K562 (cell line): ENCODE data around the gene UNKL. TPM values are rescaled to one million over a fixed set of nuclear protein-coding genes. Genes with fewer than 3 reads are reported as not detected.
A peak's percentile ranks its signal among the peaks of the same experiment; 100 is the strongest.

ENCODE experiments used
- BRF1 ChIP-seq: IDR thresholded peaks from 3 replicates; pipeline ENCODE4 v1.6.1; 2011; ENCODE audit warnings: borderline replicate concordance, mild to moderate bottlenecking; ENCODE audit not compliant: insufficient read length; ENCODE audit errors: extremely low read depth
- BRF2 ChIP-seq: IDR thresholded peaks from 3 replicates; pipeline ENCODE4 v1.6.1; 2011; ENCODE audit warnings: borderline replicate concordance, mild to moderate bottlenecking; ENCODE audit not compliant: insufficient read length, insufficient read depth
- CEBPG ChIP-seq, 3 experiments: fragments of 200-800 bp in 1 of 3; sonication (Bioruptor generic) in 1 of 3; sonication (generic) in 1 of 3; formaldehyde crosslinking in 1 of 3; IDR thresholded peaks in 2 of 3; conservative IDR thresholded peaks in 1 of 3; 2 replicates each; pipeline versions ENCODE4 v1.6.1 to v1.8.0; 2016 to 2022; ENCODE audit warnings: missing compliant biosample characterization in 2 of 3, missing genetic modification characterization in 2 of 3, mild to moderate bottlenecking in 1 of 3, missing genetic modification reagents in 1 of 3
- EHMT2 ChIP-seq: fragments of 450-650 bp; IDR thresholded peaks from 2 replicates; pipeline ENCODE4 v1.6.1; 2018; ENCODE audit warnings: antibody characterized with exemption
- MTA3 ChIP-seq: fragments of 450-650 bp; formaldehyde crosslinking; IDR thresholded peaks from 2 replicates; pipeline ENCODE4 v1.6.1; 2017; ENCODE audit warnings: mild to moderate bottlenecking, borderline replicate concordance
- NBN ChIP-seq: fragments of 450-650 bp; IDR thresholded peaks from 2 replicates; pipeline ENCODE4 v1.6.1; 2016; ENCODE audit warnings: low read depth, mild to moderate bottlenecking
- NFE2L1 ChIP-seq: fragments of 450-650 bp; IDR thresholded peaks from 2 replicates; pipeline ENCODE4 v1.6.1; 2016; ENCODE audit warnings: missing genetic modification characterization, low read depth, mild to moderate bottlenecking, missing compliant biosample characterization, moderate library complexity, borderline replicate concordance
- NFYB ChIP-seq: IDR thresholded peaks from 2 replicates; pipeline ENCODE4 v1.6.1; 2011; ENCODE audit warnings: mild to moderate bottlenecking, moderate library complexity; ENCODE audit not compliant: insufficient read length; ENCODE audit errors: extremely low read depth
- PHF20 ChIP-seq: fragments of 450-650 bp; IDR thresholded peaks from 2 replicates; pipeline ENCODE4 v1.6.1; 2018; ENCODE audit not compliant: partially characterized antibody
- SMARCE1 ChIP-seq: fragments of 450-650 bp; IDR thresholded peaks from 2 replicates; pipeline ENCODE4 v1.7.1; 2016; ENCODE audit warnings: mild to moderate bottlenecking
- SP1 ChIP-seq: sonication (generic); formaldehyde crosslinking; IDR thresholded peaks from 2 replicates; pipeline ENCODE4 v1.8.1; 2022; ENCODE audit warnings: mild to moderate bottlenecking, missing genetic modification reagents
- STAT5A ChIP-seq: IDR thresholded peaks from 2 replicates; pipeline ENCODE4 v1.6.1; 2012; ENCODE audit warnings: low read length, inconsistent platforms, borderline replicate concordance
- TAF9B ChIP-seq: fragments of 450-650 bp; IDR thresholded peaks from 2 replicates; pipeline ENCODE4 v1.6.1; 2018; ENCODE audit warnings: mild to moderate bottlenecking; ENCODE audit not compliant: partially characterized antibody
- ZFPM2 ChIP-seq: fragments of 250-450 bp; sonication (Bioruptor Pico); IDR thresholded peaks from 2 replicates; pipeline ENCODE4 v1.5.1; 2022; ENCODE audit warnings: mild to moderate bottlenecking
- ZNF174 ChIP-seq: fragments of 250-450 bp; sonication (Bioruptor Pico); IDR thresholded peaks from 2 replicates; pipeline ENCODE4 v1.4.0; 2020; ENCODE audit warnings: mild to moderate bottlenecking
- ZNF589 ChIP-seq: fragments of 200-800 bp; sonication (Bioruptor generic); IDR thresholded peaks from 2 replicates; pipeline ENCODE4 v1.6.1; 2016; ENCODE audit warnings: low read depth, missing genetic modification characterization, missing compliant biosample characterization
- ZNF717 ChIP-seq: fragments of 250-450 bp; sonication (Bioruptor Pico); IDR thresholded peaks from 2 replicates; pipeline ENCODE4 v1.5.0; 2021
- polyA plus RNA-seq, 8 experiments: library from polyadenylated mRNA; depleted of rRNA in 4 of 8; stranded (reverse) in 5 of 8; unstranded in 3 of 8; fragments of >200 nt; fragmentation: Nextera tagmentation in 2 of 8; fragmentation: Illumina TruSeq in 1 of 8; extraction: Ambion mirVana in 2 of 8; extraction: Trizol in 1 of 8; gene quantifications; 2 replicates each; pipeline versions ENCODE4 v1.2.1 to v1.2.3, GENCODE V29; 2011 to 2014; ENCODE audit warnings: inconsistent platforms in 1 of 8, missing spikeins in 1 of 8
- total RNA-seq, 7 experiments: library from RNA; depleted of rRNA in 6 of 7; stranded (reverse); fragments of >200 nt in 6 of 7; fragmentation: Illumina TruSeq in 2 of 7; extraction: Trizol in 2 of 7; gene quantifications; 2 replicates each; pipeline versions ENCODE4 v1.2.1 to v1.2.3, GENCODE V29; 2011 to 2021; ENCODE audit warnings: low replicate concordance in 1 of 7
- TF ChIP-seq, protein P1 (sequence below): sonication (generic); formaldehyde crosslinking; IDR thresholded peaks from 2 replicates; pipeline ENCODE4 v1.8.1; 2023; ENCODE audit warnings: missing genetic modification reagents, mild to moderate bottlenecking, borderline replicate concordance
- TF ChIP-seq, protein P2 (sequence below): fragments of 200-800 bp; sonication (Bioruptor generic); IDR thresholded peaks from 2 replicates; pipeline ENCODE4 v1.6.1; 2017; ENCODE audit warnings: missing genetic modification characterization, missing compliant biosample characterization

Gene UNKL
- total and polyA plus RNA-seq, 9 of the 15 experiments (the other 6 are each of a cell fraction or from before 2014, with no cell fraction given): 0.37 to 30.2 (median 5.1) TPM

GRCh38 chr16:1342526-1343427, 71.7 kb downstream of the UNKL start (continued):
- TF ChIP-seq ZFPM2 (CRISPR knock-in tag): no peak
- TF ChIP-seq BRF2: no peak
- TF ChIP-seq, protein P1, sequence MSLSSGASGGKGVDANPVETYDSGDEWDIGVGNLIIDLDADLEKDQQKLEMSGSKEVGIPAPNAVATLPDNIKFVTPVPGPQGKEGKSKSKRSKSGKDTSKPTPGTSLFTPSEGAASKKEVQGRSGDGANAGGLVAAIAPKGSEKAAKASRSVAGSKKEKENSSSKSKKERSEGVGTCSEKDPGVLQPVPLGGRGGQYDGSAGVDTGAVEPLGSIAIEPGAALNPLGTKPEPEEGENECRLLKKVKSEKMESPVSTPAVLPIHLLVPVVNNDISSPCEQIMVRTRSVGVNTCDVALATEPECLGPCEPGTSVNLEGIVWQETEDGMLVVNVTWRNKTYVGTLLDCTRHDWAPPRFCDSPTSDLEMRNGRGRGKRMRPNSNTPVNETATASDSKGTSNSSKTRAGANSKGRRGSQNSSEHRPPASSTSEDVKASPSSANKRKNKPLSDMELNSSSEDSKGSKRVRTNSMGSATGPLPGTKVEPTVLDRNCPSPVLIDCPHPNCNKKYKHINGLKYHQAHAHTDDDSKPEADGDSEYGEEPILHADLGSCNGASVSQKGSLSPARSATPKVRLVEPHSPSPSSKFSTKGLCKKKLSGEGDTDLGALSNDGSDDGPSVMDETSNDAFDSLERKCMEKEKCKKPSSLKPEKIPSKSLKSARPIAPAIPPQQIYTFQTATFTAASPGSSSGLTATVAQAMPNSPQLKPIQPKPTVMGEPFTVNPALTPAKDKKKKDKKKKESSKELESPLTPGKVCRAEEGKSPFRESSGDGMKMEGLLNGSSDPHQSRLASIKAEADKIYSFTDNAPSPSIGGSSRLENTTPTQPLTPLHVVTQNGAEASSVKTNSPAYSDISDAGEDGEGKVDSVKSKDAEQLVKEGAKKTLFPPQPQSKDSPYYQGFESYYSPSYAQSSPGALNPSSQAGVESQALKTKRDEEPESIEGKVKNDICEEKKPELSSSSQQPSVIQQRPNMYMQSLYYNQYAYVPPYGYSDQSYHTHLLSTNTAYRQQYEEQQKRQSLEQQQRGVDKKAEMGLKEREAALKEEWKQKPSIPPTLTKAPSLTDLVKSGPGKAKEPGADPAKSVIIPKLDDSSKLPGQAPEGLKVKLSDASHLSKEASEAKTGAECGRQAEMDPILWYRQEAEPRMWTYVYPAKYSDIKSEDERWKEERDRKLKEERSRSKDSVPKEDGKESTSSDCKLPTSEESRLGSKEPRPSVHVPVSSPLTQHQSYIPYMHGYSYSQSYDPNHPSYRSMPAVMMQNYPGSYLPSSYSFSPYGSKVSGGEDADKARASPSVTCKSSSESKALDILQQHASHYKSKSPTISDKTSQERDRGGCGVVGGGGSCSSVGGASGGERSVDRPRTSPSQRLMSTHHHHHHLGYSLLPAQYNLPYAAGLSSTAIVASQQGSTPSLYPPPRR (CRISPR knock-in tag): no peak
- no peak for TF ChIP-seq EHMT2
- no peak for TF ChIP-seq TAF9B
- no peak for TF ChIP-seq MTA3
- TF ChIP-seq STAT5A: no peak
- no peak for TF ChIP-seq ZNF174 (CRISPR knock-in tag)
- TF ChIP-seq BRF1: no peak
- TF ChIP-seq SP1 (CRISPR knock-in tag): peak; percentile 100
- no peak for TF ChIP-seq NBN
- TF ChIP-seq ZNF717: no peak
- TF ChIP-seq SMARCE1: no peak
- no peak for TF ChIP-seq NFE2L1
- TF ChIP-seq, protein P2, sequence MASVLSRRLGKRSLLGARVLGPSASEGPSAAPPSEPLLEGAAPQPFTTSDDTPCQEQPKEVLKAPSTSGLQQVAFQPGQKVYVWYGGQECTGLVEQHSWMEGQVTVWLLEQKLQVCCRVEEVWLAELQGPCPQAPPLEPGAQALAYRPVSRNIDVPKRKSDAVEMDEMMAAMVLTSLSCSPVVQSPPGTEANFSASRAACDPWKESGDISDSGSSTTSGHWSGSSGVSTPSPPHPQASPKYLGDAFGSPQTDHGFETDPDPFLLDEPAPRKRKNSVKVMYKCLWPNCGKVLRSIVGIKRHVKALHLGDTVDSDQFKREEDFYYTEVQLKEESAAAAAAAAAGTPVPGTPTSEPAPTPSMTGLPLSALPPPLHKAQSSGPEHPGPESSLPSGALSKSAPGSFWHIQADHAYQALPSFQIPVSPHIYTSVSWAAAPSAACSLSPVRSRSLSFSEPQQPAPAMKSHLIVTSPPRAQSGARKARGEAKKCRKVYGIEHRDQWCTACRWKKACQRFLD (CRISPR knock-in tag): no peak
- peak; percentile 70 for TF ChIP-seq NFYB
- no peak for TF ChIP-seq CEBPG (CRISPR knock-in tag; IDR thresholded peaks at IDR 0.05)
- TF ChIP-seq CEBPG (tag; conservative IDR thresholded peaks at IDR 0.05 in 1 of 2, IDR thresholded peaks at IDR 0.05 in 1 of 2): no peak
- TF ChIP-seq PHF20: no peak
- no peak for TF ChIP-seq ZNF589 (CRISPR knock-in tag)
